ENCODE data around the gene FAF2. TPM values are rescaled to one million over a fixed set of nuclear protein-coding genes. Genes with fewer than 3 reads are reported as not detected.

The FAF2 gene
- total RNA-seq, 1 experiment from 2014 or later = 44.4 TPM

DNA sequence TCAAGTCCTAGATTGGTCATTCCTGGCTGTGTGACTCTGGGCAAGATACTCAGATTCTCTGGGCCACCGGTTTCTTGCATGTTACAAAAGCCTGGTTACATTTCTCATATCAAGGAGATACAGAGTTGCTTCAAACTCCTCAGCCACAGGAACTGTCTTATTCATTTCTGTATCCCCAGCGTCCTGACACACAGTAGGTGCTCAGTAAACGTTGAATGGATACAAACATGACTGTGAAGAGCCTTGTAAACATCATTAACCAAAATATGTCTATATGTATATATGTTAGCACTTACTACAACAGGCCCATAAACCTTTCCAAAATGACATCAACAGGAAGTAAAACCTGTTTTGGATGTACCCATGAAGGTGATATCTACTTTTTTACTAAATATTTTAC lies 33.5 kb upstream of the FAF2 start:
- no peaks in the 10 kb centered on the region for H3K79me2 ChIP-seq (ENCODE audit: insufficient read depth, low read length)
- H3K4me2 ChIP-seq (ENCODE audit: insufficient read depth, insufficient read length, low read length) = no peak overlapping the region
- no peak overlapping the region for H2BK5ac ChIP-seq (ENCODE audit: insufficient read length, low read length)
- no peak overlapping the region for H4K8ac ChIP-seq (replicated peaks; ENCODE audit: insufficient read length, low read depth, low read length)
- no peak overlapping the region for H3K14ac ChIP-seq (ENCODE audit: insufficient read depth, low read length)
- no peak overlapping the region for H2AK5ac ChIP-seq (ENCODE audit: insufficient read length, low read length)
- H3K27ac ChIP-seq (ENCODE audit: insufficient read length, low read depth, low read length) = no peak overlapping the region
- TF ChIP-seq, protein P1, sequence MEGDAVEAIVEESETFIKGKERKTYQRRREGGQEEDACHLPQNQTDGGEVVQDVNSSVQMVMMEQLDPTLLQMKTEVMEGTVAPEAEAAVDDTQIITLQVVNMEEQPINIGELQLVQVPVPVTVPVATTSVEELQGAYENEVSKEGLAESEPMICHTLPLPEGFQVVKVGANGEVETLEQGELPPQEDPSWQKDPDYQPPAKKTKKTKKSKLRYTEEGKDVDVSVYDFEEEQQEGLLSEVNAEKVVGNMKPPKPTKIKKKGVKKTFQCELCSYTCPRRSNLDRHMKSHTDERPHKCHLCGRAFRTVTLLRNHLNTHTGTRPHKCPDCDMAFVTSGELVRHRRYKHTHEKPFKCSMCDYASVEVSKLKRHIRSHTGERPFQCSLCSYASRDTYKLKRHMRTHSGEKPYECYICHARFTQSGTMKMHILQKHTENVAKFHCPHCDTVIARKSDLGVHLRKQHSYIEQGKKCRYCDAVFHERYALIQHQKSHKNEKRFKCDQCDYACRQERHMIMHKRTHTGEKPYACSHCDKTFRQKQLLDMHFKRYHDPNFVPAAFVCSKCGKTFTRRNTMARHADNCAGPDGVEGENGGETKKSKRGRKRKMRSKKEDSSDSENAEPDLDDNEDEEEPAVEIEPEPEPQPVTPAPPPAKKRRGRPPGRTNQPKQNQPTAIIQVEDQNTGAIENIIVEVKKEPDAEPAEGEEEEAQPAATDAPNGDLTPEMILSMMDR (conservative IDR thresholded peaks at IDR 0.05) = no peak
- H3K27me3 Mint-ChIP-seq (ENCODE audit: low read depth) = peaks cover 19% of the 10 kb centered on the region
- peaks cover 2 to 12% of the 10 kb centered on the region in 2 experiments; a peak in 2 of 5 replicates for H3K9me3 Mint-ChIP-seq
- WGBS (ENCODE audit: extremely low coverage, insufficient read length, low lambda C conversion rate) = no CpG with 5 or more reads among the region's 3 CpGs
- H3K23ac ChIP-seq (ENCODE audit: insufficient read length, low read depth, low read length) = no peak overlapping the region
- H3K4ac ChIP-seq (ENCODE audit: low read depth, low read length) = no peak overlapping the region
- no peaks in the 10 kb centered on the region for H3K79me1 ChIP-seq (ENCODE audit: insufficient read depth, low read depth, low read length, poor library complexity, severe bottlenecking)
- no peaks in the 10 kb centered on the region; the same call in 1 of the 2 replicates for H3K27me3 ChIP-seq (ENCODE audit: insufficient read depth, low read length)
- H2AFZ ChIP-seq (ENCODE audit: low read length) = no peak overlapping the region
- H4K5ac ChIP-seq (ENCODE audit: insufficient read length, low read depth, low read length) = no peak overlapping the region
- H2BK120ac ChIP-seq (ENCODE audit: low read depth, low read length, poor library complexity, severe bottlenecking) = no peak overlapping the region
- H2BK20ac ChIP-seq (ENCODE audit: low read depth, low read length, poor library complexity, severe bottlenecking) = no peak overlapping the region
- H3K9ac ChIP-seq (ENCODE audit: extremely low read depth, insufficient read length, low read length) = no peak overlapping the region
- H2BK12ac ChIP-seq (ENCODE audit: insufficient read length, low read depth, low read length) = no peak overlapping the region
- no peak overlapping the region for H3K56ac ChIP-seq (ENCODE audit: insufficient read length, low read depth, low read length)
- H4K91ac ChIP-seq (ENCODE audit: insufficient read length, low read depth, low read length) = no peak overlapping the region
- peaks cover 6 to 9% of the 10 kb centered on the region in 2 experiments; a peak in 3 of 4 replicates for H3K4me1 Mint-ChIP-seq
- no peak overlapping the region; a peak in 2 of 5 replicates for H3K4me3 Mint-ChIP-seq
- H3K9me3 ChIP-seq (ENCODE audit: control insufficient read depth, low read depth, low read length) = no peaks in the 10 kb centered on the region
- DNase-seq = no peak
- H3K27ac Mint-ChIP-seq = no peak overlapping the region
- no peaks in the 10 kb centered on the region for H3K4me1 ChIP-seq (ENCODE audit: insufficient read depth, low read length)
- peaks cover 5% of the 10 kb centered on the region for H3K23me2 ChIP-seq (ENCODE audit: insufficient read length, low read depth, low read length, poor library complexity, severe bottlenecking)
- no peak overlapping the region for H3K18ac ChIP-seq (ENCODE audit: insufficient read length, low read depth, low read length)
- H3K36me3 Mint-ChIP-seq (ENCODE audit: insufficient read depth in 1 of 3, low read depth in 3 of 3) = peaks cover 0 to 10% (median 4%) of the 10 kb centered on the region in 3 experiments; a peak in 4 of 7 replicates
- H4K20me1 ChIP-seq (ENCODE audit: control insufficient read depth, insufficient read depth, insufficient read length) = no peaks in the 10 kb centered on the region
- H3T11ph ChIP-seq (ENCODE audit: low read length) = no peak overlapping the region
- no peak overlapping the region for H2BK15ac ChIP-seq (ENCODE audit: low read depth, low read length)

Measured in H9 (cell line).